HS-27A (cell line): ENCODE data around the gene HDAC11.

Experiments
- DNase-seq: peaks from one replicate; pipeline ENCODE4 v3.0.0-alpha.2; 2012; ENCODE audit warnings: low read depth, missing footprints

HDAC11 gene

GRCh38 chr3:13525827-13526625 is 45.9 kb downstream of the HDAC11 start:
- DNase-seq, result no peak

- no peak for DNase-seq
Measured at GRCh38 chr3:13526626-13526949, 46.5 kb downstream of the HDAC11 start.

DNA sequence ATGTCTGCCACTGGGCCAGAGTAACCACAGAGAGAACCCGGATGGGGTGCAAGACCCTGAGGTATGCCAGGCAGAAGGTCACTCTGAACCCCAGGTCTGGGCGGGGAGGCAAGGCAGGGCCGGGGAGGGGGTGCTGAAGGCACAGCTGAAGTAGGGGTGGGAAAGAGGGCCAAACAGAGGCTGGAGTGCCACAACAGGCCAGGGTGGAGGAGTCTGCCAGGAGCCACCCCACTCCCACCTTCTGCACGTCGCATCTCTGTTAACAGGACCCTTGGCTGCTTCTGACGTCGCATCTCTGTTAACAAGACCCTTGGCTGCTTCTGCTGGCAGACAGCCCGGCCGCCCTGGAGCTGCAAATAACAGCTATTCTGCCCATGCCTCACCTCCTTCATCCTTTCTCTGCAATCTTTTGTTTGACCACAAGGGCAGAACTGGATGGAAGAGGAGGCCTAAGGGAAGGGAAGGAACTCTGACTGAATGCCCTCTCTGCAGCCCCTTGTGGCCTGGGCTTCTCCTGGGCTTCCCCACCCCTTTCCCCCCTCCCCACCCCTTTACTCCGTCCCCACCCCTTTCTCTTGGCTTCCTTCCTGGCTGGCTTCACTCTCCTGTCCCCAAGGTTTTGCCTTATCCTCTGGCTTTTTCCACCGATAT is 48.2 kb downstream of the HDAC11 start:
- no peak for DNase-seq

GRCh38 chr3:13529196-13530112 is 49.3 kb downstream of the HDAC11 start:
- no peak for DNase-seq

DNA sequence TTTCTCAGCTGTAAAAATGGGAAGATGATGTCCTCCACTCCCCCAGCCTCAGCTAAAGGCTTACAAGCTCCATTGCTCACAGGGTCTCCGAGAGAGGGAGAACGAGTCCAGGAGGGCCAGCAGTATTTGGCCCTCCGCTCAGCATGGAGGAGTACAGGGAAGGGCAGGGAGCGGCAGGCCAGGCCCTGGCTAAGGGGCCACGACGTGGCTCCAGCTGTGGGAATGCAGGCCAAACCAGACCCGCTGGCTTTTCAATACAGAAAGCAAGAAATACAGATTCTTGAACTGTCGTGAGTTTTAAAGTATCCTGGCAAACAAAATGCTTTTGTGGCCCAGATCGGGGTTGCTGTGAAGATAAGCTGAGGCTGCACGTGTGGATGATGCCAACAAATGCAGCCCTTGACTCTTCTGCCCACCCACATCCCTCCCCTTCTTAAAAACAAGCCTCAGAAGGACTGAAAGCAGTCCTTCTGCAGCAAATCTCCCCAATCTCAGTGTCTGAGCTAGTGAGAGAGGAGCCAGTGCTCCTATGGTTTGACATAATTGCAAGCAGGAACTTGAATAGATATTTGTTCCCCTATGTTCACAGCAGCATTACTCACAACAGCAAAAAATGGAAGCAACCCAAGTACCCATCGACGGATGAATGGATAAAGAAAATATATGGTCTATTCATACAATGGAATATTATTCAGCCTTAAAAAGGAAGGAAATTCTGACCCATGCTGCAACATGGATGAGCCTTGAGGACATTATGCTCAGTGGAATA is 50.3 kb downstream of the HDAC11 start:
- no peak for DNase-seq

- no peak for DNase-seq
Measured at GRCh38 chr3:13532085-13532484, 52.0 kb downstream of the HDAC11 start.

GRCh38 chr3:13532631-13533030 is 52.5 kb downstream of the HDAC11 start:
- no peak for DNase-seq

DNA sequence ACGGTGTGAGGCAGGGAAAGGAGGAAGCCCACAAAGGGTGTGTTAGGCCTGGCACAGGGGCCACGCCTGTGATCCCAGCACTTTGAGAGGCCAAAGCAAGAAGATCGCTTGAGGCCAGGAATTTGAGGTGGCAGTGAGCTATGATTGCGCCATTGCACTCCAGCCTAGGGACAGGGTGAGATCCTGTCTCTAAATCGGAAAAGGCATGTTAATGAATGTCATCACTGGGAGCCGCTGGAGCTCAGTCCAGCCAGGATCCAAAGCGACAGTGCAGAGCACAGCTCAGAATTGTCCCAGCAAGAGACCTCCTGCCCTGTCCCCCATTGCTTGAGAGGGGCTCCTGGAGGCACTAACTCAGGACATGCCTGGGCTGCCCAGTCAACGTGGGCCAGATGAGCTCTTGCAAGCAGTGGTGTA is 53.8 kb downstream of the HDAC11 start:
- DNase-seq, result no peak

GRCh38 chr3:13535526-13535875 is 55.4 kb downstream of the HDAC11 start:
- no peak for DNase-seq

GRCh38 chr3:13535905-13536304 is 55.8 kb downstream of the HDAC11 start:
- DNase-seq, result no peak

DNA sequence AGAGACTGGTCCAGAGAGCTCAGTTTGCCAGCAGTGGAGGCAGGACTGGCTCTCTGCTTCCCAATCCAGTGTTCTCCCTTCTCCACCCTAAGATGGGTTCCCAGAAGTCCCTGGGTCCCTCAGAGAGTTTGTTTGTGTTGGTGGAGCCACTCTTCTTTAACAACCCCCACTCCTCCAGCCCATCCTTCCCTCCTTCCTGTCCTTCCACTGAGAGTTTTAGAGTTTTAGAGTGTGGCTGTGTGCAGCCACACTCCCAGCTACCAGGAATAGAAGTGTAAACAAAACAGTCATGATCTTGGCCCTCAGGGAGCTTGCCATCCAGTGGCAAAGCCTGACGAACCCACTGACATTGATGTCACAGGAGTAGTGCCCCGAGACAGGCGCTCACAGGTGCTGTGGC is 56.3 kb downstream of the HDAC11 start:
- DNase-seq, result no peak

- DNase-seq, result no peak
Measured at GRCh38 chr3:13536832-13537231, 56.7 kb downstream of the HDAC11 start.

GRCh38 chr3:13537244-13537908 is 57.3 kb downstream of the HDAC11 start:
- no peak for DNase-seq

DNA sequence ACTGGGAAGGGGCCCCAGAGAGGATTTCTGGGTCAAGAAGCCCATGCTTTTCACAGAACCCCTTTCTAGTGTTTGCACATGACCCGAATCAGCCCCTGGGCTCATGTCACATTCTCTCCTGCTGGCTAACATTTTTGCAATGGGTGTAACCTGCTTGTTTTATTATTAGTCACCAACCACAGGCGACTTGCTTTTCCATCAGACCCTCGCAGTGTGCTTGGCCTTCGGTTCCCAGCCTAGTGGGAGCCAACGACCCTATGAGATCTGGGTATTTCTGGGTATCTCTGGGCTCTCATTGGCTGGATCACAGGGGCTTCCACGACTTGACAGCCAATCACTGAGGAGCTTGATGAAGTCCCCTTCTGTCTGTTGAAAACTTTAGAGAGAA is 57.8 kb downstream of the HDAC11 start:
- peak; percentile 98 for DNase-seq

GRCh38 chr3:13538520-13539291 is 58.6 kb downstream of the HDAC11 start:
- no peak for DNase-seq

- DNase-seq, result no peak
Measured at GRCh38 chr3:13539292-13539638, 59.2 kb downstream of the HDAC11 start.

DNA sequence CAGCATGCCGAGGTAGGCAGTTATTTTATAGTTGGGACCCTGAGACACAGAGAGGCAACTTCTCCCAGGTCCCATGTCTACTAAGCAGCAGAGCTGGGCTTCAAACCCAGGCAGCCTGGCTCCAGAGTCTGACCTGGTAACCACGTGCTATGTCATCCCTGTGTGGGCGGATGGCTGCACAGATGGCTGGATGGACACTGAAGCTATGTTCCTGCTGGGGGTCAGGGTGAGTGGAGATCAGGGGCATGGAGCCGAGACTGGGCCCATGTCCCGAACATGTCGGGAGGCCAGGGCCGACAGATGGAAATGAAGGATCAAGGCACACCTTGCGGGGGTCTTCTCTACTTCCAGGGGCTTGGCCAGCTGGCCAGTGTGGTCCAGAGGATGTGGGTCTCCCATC is 59.6 kb downstream of the HDAC11 start:
- DNase-seq, result no peak

DNA sequence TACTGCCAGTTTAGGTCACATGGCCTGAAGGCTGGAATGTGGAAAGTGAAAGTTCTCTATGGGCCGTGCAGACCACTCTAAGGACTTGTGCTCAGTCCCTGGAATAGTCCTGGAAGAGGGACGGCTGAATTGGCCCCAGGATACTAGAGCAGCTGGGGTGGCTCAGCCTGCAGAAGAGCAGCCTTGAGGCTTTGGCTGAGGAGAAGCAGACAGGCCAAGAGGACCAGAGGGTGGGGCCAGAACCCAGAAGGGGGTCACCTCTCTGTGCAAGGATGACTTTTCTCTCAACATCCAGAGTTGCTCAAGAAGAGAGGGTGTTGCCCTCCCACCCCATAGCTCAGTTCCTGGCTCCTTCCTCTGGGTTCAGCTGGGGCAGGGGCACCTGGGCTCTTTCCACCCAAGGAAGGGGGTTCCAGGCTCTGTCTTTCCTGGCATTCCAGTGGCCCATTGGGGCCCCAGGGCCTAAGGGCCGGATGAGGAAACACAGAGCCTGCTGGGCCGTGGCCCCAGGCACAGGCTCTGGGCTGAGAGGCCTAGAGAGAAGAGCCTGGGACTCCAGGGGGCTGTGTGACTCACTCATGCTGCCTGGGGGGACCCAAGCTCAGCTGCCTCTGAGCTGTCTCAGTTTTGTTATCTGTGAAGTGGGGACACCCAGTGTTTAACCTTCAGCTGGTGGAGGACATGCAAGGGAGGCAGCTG is 60.3 kb downstream of the HDAC11 start:
- no peak for DNase-seq

DNA sequence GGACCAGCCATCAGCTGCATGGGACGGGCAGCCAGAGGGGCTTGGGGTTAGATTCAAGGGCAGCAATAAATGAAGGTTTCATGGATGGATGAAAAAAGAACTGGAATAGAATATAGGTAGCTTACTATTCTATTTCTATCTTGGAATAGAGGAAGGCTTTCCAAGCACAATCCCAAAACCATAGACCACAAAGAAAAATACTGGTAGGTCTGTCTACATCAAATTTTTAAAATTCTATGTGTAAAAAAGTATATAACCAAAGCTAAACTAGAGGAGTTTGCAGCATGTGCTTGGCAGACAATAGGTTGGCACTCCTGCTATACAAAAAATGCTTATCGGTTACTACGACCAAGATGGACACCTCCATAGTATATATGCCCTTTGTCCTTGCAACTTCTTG is 61.6 kb downstream of the HDAC11 start:
- no peak for DNase-seq

- DNase-seq, result no peak
Measured at GRCh38 chr3:13542142-13542541, 62.0 kb downstream of the HDAC11 start.
